Ovary (tissue), 3 donors: ENCODE data around the gene CDH16.

Experiments
- CTCF ChIP-seq, 3 donors: fragments of 450-650 bp in 2 of 3; fragments of 200-600 bp in 1 of 3; IDR thresholded peaks; one replicate each; pipeline versions ENCODE4 v1.5.1 to v1.8.0; 2016 to 2022; ENCODE audit warnings: antibody characterized with exemption in 3 of 3, mild to moderate bottlenecking in 1 of 3
- POLR2A ChIP-seq: fragments of 450-650 bp; IDR thresholded peaks from one replicate; pipeline ENCODE4 v1.6.1; 2017; ENCODE audit warnings: antibody characterized with exemption, mild to moderate bottlenecking, moderate library complexity
- donor health status: DM: no; HTN: no; CAD: no.

- TF ChIP-seq CTCF (IDR thresholded peaks at IDR 0.05) (no peak), POLR2A (no peak)
Measured at GRCh38 chr16:66890799-66891198, 27.9 kb downstream of the CDH16 start.
